ENCODE data around the gene CNTNAP2.

DNA sequence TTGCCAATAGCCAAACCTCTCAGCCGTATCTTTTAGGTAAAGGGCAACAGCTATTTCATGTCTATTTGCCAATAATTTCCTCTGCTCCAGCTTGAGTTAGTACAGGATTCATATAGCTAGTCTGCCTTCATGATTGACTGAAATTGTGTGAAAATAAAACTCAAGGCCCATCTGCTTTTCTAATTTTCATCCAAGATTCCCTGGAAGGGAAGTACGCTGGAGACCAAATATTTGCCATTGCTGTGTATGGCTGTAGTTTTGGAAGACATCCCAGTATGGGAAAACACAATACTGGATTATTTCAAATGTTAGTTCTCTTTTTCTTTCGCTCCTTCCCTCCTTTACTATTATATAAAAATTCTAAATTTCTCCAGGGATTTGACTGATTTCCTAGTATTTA is 652.4 kb downstream of the CNTNAP2 start:
- TF ChIP-seq, protein P1, sequence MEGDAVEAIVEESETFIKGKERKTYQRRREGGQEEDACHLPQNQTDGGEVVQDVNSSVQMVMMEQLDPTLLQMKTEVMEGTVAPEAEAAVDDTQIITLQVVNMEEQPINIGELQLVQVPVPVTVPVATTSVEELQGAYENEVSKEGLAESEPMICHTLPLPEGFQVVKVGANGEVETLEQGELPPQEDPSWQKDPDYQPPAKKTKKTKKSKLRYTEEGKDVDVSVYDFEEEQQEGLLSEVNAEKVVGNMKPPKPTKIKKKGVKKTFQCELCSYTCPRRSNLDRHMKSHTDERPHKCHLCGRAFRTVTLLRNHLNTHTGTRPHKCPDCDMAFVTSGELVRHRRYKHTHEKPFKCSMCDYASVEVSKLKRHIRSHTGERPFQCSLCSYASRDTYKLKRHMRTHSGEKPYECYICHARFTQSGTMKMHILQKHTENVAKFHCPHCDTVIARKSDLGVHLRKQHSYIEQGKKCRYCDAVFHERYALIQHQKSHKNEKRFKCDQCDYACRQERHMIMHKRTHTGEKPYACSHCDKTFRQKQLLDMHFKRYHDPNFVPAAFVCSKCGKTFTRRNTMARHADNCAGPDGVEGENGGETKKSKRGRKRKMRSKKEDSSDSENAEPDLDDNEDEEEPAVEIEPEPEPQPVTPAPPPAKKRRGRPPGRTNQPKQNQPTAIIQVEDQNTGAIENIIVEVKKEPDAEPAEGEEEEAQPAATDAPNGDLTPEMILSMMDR (IDR thresholded peaks at IDR 0.05): no peak
- no peak for TF ChIP-seq POLR2A (IDR thresholded peaks at IDR 0.05)

All from testis (tissue), 2 donors.